Spinal cord (tissue), 10 donors: ENCODE data around the gene EHMT1. TPM values are rescaled to one million over a fixed set of nuclear protein-coding genes. Genes with fewer than 3 reads are reported as not detected.
"Not testable (repeated sequence)": the region's sequence is repeated elsewhere in the genome, so short reads cannot be mapped to it uniquely, and the experiment has no call there.

Experiments used
- DNase-seq, 6 donors: peaks; one replicate each; pipeline versions ENCODE4 v3.0.0 to v3.0.0-alpha.2; 2013 to 2015; ENCODE audit warnings: low spot score in 6 of 6, low read depth in 4 of 6
- H3K27ac ChIP-seq: one replicate; pipeline ENCODE4 v1.5.1; 2013; ENCODE audit warnings: low read depth, low read length, control low read depth
- H3K27me3 ChIP-seq: one replicate; pipeline ENCODE4 v1.6.1; 2013; ENCODE audit warnings: low read length; ENCODE audit not compliant: control insufficient read depth, insufficient read depth
- H3K36me3 ChIP-seq: one replicate; pipeline ENCODE4 v1.6.1; 2013; ENCODE audit warnings: low read length; ENCODE audit not compliant: control insufficient read depth, insufficient read depth
- H3K4me1 ChIP-seq: one replicate; pipeline ENCODE4 v1.6.1; 2013; ENCODE audit warnings: low read length; ENCODE audit not compliant: control insufficient read depth, insufficient read depth
- H3K4me3 ChIP-seq: one replicate; pipeline ENCODE4 v1.5.1; 2013; ENCODE audit warnings: low read depth, low read length, control low read depth
- H3K9me3 ChIP-seq: one replicate; pipeline ENCODE4 v1.6.1; 2013; ENCODE audit warnings: low read length; ENCODE audit not compliant: control insufficient read depth, insufficient read depth
- WGBS: methylation state at CpG from one replicate; pipeline ENCODE4 v1.1.5; 2013; ENCODE audit warnings: missing lambda C conversion rate; ENCODE audit not compliant: insufficient coverage; 5-methylcytosine and 5-hydroxymethylcytosine counted together
- polyA plus RNA-seq, 2 donors: library from polyadenylated mRNA; unstranded; fragments of 120-200 nt; gene quantifications; one replicate each; pipeline ENCODE4 v1.2.1, GENCODE V29; 2013; ENCODE audit not compliant: insufficient read length in 2 of 2
- total RNA-seq, 2 donors: library from RNA; depleted of rRNA in 1 of 2; stranded (reverse); fragments of 120-200 nt in 1 of 2; fragments of >200 nt in 1 of 2; gene quantifications; one replicate each; pipeline versions ENCODE4 v1.2.3 to v1.2.4, GENCODE V29; 2013 to 2014
- donor health status: healthy.

EHMT1 gene
- total and polyA plus RNA-seq, 4 donors = 35.8 to 86.2 (median 57.1) TPM

DNA sequence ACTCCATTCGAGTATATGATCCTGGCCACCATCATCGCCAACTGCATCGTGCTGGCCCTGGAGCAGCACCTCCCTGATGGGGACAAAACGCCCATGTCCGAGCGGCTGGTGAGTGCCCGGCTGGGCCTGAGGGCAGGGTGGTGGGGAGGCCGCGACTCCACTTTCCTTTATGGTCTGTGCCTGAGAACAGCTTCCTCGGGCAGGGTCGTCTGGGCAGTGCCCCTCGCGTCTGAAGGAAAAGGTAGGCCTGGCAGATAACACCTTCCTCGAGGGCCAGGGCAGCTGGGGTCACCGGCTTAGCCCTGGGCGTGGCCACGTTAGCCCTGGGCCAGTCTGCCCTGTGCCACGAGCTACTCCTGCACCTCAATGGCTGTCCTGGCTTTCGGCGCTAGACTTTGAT, 260.2 kb downstream of the EHMT1 start:
- WGBS = 81% methylated on average over 20 of the region's 20 CpGs
- no peak for DNase-seq
- Histone ChIP-seq H3K27ac (no peak overlapping the region), H3K27me3 (peaks cover 11% of the 10 kb centered on the region), H3K9me3 (no peaks in the 10 kb centered on the region), H3K4me3 (no peak overlapping the region), H3K4me1 (peaks cover 25% of the 10 kb centered on the region), H3K36me3 (peaks cover 42% of the 10 kb centered on the region)

DNA sequence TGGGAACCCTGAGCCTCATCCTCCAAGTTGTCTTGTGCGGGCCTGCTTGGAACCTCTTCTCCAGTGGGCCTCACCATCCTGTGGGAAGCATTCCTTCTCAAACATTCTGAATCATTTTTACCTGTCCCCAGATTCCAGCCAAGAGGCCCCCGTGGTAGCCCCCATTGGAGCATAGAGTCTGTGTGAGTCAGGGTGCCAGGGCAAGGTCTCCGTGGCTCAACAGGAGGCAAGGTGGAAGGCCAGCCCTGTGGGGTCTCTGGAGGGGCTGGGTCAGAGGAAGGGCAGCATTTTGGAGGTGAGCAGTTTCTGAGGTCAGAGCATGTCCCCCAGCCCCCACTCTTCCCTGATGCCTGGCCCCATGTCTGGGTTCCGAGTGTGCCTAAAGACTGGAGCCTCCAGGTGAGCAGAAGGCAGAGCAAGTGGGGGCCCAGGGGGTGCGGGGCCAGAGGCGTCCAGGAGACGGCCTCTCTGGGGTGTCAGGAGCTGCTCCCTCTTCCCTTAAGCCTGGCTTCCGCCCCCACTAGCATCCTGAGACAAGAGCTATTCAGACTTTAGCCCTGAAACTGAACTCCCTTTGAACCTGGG, 260.9 kb downstream of the EHMT1 start:
- 89% methylated on average over 5 of the region's 8 CpGs for whole genome bisulfite sequencing
- H3K27ac ChIP-seq = no peak overlapping the region
- H3K4me3 ChIP-seq = no peak overlapping the region

DNA sequence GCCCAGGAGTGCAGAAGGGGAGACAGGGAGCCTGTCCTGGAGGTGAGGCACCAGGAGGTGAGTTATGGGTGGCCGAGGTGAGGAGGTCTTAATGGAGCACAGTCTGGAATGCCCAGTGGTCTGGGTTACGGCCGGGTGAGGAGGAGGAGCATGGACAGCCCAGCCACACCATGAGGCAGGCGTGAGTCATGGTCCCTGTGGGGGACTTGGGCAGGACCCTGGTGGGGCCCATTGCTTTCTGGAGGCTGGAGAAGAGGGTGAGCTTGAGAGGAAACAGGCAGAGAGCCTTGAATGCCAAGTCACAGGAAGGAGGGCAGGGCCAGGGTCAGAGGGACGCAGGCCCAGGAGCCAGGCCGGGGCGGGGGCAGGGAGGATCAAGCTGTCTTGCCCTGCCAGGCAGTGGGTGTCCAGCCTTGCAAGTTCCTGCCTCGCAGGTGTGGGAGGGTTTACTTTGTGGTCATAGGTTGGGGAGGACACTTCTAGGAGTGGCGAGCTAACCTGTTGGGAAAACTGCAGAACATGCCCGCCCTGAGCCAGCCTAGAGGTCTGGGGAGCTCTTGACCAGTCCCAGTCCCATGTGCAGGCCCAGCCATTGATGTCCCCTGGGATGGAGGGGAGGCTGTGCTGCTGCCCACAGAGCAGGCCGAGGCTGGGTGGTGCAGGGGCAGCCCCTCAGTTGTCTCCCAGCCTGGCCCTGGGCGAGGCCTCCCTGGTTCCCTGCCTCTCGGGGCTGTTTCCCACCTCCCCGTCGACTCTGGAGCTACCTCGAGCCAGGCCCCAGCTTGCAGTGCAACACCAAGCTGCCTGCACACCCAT, 261.6 kb downstream of the EHMT1 start:
- H3K4me3 ChIP-seq = no peak overlapping the region
- H3K4me1 ChIP-seq = peaks cover 25% of the 10 kb centered on the region
- WGBS = 87% methylated on average over 16 of the region's 16 CpGs
- H3K36me3 ChIP-seq = peaks cover 42% of the 10 kb centered on the region
- H3K27me3 ChIP-seq = peaks cover 11% of the 10 kb centered on the region
- no peaks in the 10 kb centered on the region for H3K9me3 ChIP-seq
- DNase-seq = no peak
- no peak overlapping the region for H3K27ac ChIP-seq

More for the DNA sequence above, 260.9 kb downstream of the EHMT1 start:
- Histone ChIP-seq H3K9me3 (no peaks in the 10 kb centered on the region), H3K27me3 (peaks cover 11% of the 10 kb centered on the region), H3K4me1 (peaks cover 25% of the 10 kb centered on the region), H3K36me3 (peaks cover 42% of the 10 kb centered on the region)
- DNase-seq = no peak

DNA sequence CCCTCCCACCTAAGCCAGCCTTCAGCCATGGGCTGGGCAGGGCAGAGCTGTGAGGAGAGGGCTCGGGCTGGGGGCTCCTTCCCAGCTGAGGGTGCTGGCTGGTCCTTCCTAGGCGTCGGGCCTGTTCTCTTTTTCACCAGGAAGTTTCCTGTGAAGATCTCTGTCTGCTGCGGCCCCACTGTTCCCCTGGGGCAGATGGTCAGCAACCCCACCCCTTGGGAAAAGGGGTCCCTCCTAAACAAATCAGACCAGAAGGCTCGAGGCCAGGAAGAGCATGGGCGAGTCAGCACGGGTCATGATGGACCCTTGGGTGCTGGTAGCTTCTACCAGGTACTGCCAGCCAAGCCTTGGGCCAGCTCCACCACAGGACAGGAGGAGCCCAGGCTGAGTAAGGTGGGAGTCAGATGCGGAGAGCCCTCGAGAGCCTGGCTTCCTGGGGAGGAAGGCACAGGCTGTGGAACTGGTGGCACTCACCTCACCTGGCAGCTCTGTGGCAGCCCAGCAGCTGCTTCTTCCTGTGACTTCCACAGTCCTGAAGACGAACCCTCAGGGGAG, 262.2 kb downstream of the EHMT1 start:
- peaks cover 42% of the 10 kb centered on the region for H3K36me3 ChIP-seq
- WGBS = 88% methylated on average over 7 of the region's 10 CpGs
- H3K27ac ChIP-seq = no peak overlapping the region
- DNase-seq = no peak
- peaks cover 25% of the 10 kb centered on the region for H3K4me1 ChIP-seq
- no peak overlapping the region for H3K4me3 ChIP-seq
- H3K9me3 ChIP-seq = no peaks in the 10 kb centered on the region
- peaks cover 9% of the 10 kb centered on the region for H3K27me3 ChIP-seq

DNA sequence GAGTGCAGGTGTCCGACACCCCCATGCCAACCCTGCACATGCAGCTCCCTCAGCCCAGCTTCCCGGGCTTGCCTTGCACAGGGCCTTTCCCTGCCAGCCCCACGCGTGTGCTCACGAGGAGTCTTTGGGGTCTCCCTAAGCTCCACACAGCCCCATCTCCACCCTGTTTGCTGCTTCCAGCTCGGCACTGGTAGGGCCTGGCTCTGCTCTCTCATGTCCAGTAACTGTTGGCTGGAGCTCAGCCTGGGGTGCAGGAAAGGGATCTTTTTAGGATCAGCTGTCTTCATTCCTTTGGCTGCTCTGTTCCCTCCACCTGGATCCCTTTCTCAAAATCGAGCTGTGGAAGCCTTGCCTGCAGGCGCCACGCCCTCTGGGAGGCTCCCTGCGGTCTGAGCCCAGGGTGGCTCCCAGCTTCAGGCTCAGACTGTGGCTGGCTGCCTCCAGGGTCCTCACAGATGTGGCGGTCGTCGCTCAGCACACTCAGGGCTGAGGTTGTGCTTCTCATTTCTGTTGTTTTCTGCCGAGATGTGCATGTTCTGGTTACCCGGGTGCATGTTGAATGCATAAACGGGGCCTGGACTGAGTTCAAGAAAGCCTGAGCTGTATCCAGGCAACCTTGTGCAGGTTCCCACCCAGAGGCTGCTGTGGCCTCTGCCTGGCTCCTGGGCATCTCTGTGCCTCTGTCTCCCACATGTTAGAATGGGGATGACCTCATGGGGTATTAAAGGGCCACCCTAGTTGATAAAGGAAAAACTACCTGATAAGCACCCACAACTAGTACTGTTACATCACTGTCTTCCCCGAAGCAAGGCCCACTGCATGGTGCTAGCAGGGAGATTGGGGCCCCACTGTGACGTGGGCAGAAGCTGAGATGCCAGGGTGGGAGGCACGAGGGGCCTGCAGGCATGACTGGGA, 263.0 kb downstream of the EHMT1 start:
- H3K36me3 ChIP-seq = peaks cover 42% of the 10 kb centered on the region
- H3K9me3 ChIP-seq = no peaks in the 10 kb centered on the region
- H3K27ac ChIP-seq = no peak overlapping the region
- peaks cover 3% of the 10 kb centered on the region for H3K27me3 ChIP-seq
- H3K4me1 ChIP-seq = peaks cover 25% of the 10 kb centered on the region
- DNase-seq = no peak
- no peak overlapping the region for H3K4me3 ChIP-seq
- WGBS = 61% methylated on average over 18 of the region's 19 CpGs

DNA sequence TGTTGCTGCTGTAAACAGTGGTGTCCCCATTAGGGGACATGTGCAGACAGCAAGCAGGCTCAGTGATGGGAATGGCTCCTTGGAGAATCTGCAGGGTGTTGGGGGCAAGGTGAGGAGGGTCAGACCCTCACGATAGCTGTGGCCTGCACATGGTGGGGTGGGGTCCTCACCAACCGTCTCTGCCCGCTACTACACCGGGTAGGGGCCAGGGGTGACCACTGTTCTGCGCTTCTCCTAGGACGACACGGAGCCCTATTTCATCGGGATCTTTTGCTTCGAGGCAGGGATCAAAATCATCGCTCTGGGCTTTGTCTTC, 263.7 kb downstream of the EHMT1 start:
- no peaks in the 10 kb centered on the region for H3K9me3 ChIP-seq
- H3K27me3 ChIP-seq = no peaks in the 10 kb centered on the region
- H3K36me3 ChIP-seq = peaks cover 42% of the 10 kb centered on the region
- no peak overlapping the region for H3K27ac ChIP-seq
- no peak overlapping the region for H3K4me3 ChIP-seq
- WGBS = 87% methylated on average over 9 of the region's 10 CpGs
- peaks cover 25% of the 10 kb centered on the region for H3K4me1 ChIP-seq
- DNase-seq = no peak

DNA sequence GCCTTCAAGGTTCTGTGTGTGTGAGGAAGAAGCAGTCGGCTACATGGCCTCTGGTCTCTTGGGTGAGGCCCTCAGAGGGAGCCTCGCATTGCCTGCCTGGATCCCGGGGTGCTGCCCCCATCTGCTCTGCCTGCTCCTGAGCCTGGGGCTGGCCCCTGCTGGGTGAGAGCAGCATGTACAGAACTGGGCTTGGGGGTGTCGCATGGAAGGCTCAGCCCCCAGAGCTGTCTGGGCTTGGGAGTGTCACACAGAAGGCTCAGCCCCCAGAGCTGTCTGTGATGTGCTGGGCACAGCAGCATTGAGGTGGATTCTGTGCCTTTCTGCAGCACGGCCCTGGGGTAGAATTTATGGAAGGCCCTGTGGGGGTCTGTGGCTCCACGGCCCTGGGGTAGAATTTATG, 265.2 kb downstream of the EHMT1 start:
- not testable (repeated sequence) for DNase-seq, H3K27ac ChIP-seq, H3K9me3 ChIP-seq, H3K27me3 ChIP-seq, H3K4me3 ChIP-seq
- H3K4me1 ChIP-seq = peaks cover 19% of the 10 kb centered on the region
- H3K36me3 ChIP-seq = peaks cover 40% of the 10 kb centered on the region
- 100% methylated on average over 1 of the region's 6 CpGs for WGBS

DNA sequence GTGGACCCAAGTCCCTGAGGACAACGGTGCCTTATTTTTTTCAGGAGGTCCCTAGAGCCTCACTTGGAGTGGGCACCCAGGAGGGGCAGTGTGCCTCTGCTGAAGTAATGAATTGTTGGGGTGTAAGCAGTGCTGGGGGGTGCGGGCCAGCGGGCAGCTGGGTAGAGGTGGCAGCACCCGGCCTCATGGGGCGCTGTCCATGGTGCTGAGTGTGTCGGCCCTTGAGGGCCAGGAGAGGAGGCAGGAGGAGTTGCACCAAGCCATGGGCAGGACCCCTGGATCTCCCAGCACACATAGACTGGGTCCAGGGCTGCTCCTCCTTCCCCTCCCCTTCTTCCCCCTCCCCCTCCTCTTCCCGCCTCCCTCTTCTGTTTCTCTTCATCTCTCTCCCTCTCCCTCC, 265.7 kb downstream of the EHMT1 start:
- not testable (repeated sequence) for H3K9me3 ChIP-seq, H3K27ac ChIP-seq, H3K4me3 ChIP-seq, H3K27me3 ChIP-seq, DNase-seq
- Histone ChIP-seq H3K4me1 (peaks cover 13% of the 10 kb centered on the region), H3K36me3 (peaks cover 35% of the 10 kb centered on the region)
- WGBS = 62% methylated on average over 4 of the region's 7 CpGs

DNA sequence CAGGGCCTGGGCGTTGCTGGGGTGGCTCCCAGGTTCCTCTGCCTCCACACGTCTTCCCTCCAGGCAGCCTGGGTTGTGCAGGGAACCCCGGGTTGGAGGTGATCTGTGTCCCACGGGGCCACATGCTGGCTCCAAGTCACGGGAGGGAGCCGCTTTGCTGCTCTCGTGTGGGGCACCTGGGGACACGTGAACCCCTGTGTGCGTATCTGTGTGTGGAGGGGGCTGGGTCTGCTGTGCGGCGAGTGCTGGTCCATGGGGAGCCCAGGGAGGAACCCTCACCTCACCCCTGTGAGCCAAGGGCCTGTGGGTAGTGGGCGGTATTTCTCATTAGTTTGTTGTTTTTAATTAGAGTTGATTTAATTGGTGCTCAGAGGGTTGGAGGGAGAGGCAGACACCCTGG, 266.3 kb downstream of the EHMT1 start:
- DNase-seq, H3K27ac ChIP-seq, H3K9me3 ChIP-seq, H3K4me3 ChIP-seq, H3K4me1 ChIP-seq, H3K27me3 ChIP-seq: not testable (repeated sequence)
- H3K36me3 ChIP-seq = peaks cover 29% of the 10 kb centered on the region
- 75% methylated on average over 6 of the region's 12 CpGs for WGBS
